ENCODE data around the gene LIPC.

The LIPC gene

DNA sequence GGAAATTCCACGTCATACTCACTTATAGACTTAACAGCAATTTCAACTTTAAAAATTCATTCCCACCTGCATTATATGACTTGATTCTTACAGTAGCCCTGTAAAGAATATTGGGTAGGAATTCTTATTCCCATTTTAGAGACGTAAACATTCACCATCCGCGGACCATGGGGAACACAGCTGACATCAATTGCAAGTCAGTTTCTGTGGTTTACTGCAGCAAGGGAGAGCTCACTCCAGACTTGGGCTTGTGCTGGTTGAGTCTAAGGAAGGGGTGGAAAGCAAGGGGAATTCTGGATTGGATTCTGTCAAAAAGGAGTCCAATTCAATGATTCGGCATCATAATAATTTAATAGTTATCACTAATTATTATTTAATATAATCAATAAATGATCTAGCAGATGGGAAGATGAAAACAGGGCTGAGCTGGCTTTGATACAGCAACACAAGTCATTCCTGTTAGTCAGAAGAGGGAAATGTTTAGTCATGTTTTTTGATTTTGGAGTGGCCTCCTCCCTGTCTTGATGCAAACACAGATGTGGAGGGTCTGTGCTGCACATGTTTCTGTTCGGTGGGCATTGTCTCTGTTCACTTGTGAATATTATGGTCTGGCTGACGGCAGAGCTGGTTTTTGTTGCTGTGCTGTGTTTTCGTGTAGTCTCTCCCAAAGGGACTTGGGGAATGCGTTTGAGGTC, 9.7 kb downstream of the LIPC start:
- Histone ChIP-seq H2BK120ac (ENCODE audit: low read depth, low read length) (no peak overlapping the region), H3K18ac (ENCODE audit: low read length) (no peak overlapping the region), H3K4me3 (ENCODE audit: low read length) (no peak overlapping the region), H2AK5ac (ENCODE audit: low read length) (peak overlapping the region; percentile 49), H3K79me1 (ENCODE audit: low read length) (no peaks in the 10 kb centered on the region), H3K79me2 (ENCODE audit: control insufficient read depth, insufficient read depth, low read length) (no peaks in the 10 kb centered on the region), H3K27me3 (ENCODE audit: insufficient read depth, low read length, poor library complexity) (no peaks in the 10 kb centered on the region), H3K23ac (ENCODE audit: low read length) (no peak overlapping the region), H4K8ac (ENCODE audit: low read depth, low read length) (no peak overlapping the region), H3K56ac (ENCODE audit: low read length) (no peak overlapping the region), H2BK15ac (replicated peaks; ENCODE audit: low read depth) (no peak overlapping the region), H3K4me2 (ENCODE audit: low read length) (no peak overlapping the region), H3K9ac (ENCODE audit: low read length) (no peak overlapping the region), H3K4ac (ENCODE audit: low read depth, low read length) (no peak overlapping the region), H4K5ac (ENCODE audit: low read length) (no peak overlapping the region), H3K36me3 (ENCODE audit: control insufficient read depth, insufficient read depth, low read length) (no peaks in the 10 kb centered on the region), H3K4me1 (ENCODE audit: control insufficient read depth, low read depth, low read length) (peaks cover 22% of the 10 kb centered on the region), H3K27ac (ENCODE audit: low read depth, low read length) (no peak overlapping the region), H2BK5ac (ENCODE audit: low read length) (no peak overlapping the region)
- no peak for DNase-seq
- 100% methylated on average over 1 of the region's 9 CpGs for WGBS (ENCODE audit: extremely low coverage, insufficient coverage, low lambda C conversion rate)

DNA sequence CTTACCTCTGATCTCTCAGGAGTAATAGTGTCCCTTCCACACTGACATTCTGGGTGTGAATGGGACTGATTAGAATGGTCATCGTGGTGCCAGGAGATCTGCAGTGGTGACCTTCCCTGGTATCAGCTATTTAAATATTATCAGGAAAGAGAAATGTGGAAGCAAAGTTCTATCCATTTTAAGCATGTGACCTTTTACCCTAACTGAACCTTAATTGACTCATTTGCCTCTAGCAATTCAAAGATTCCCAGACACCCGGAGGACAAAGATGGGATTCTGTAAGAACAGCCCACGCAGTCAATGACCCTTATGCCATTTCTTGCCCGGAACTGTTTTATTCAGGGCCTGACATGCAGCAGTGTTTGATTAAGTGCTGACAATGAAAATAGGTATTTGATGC, 10.3 kb downstream of the LIPC start:
- Histone ChIP-seq H2BK15ac (replicated peaks; ENCODE audit: low read depth) (no peak overlapping the region), H3K56ac (ENCODE audit: low read length) (no peak overlapping the region), H3K23ac (ENCODE audit: low read length) (no peak overlapping the region), H4K8ac (ENCODE audit: low read depth, low read length) (no peak overlapping the region), H3K18ac (ENCODE audit: low read length) (no peak overlapping the region), H4K5ac (ENCODE audit: low read length) (no peak overlapping the region), H3K9ac (ENCODE audit: low read length) (peak overlapping the region; percentile 5), H3K4me1 (ENCODE audit: control insufficient read depth, low read depth, low read length) (peaks cover 22% of the 10 kb centered on the region), H3K4ac (ENCODE audit: low read depth, low read length) (no peak overlapping the region), H3K27ac (ENCODE audit: low read depth, low read length) (no peak overlapping the region), H2BK120ac (ENCODE audit: low read depth, low read length) (no peak overlapping the region), H3K79me2 (ENCODE audit: control insufficient read depth, insufficient read depth, low read length) (no peaks in the 10 kb centered on the region), H3K27me3 (ENCODE audit: insufficient read depth, low read length, poor library complexity) (no peaks in the 10 kb centered on the region), H2AK5ac (ENCODE audit: low read length) (peak overlapping the region; percentile 49), H3K4me2 (ENCODE audit: low read length) (no peak overlapping the region), H3K4me3 (ENCODE audit: low read length) (no peak overlapping the region), H3K79me1 (ENCODE audit: low read length) (no peaks in the 10 kb centered on the region), H2BK5ac (ENCODE audit: low read length) (no peak overlapping the region), H3K36me3 (ENCODE audit: control insufficient read depth, insufficient read depth, low read length) (no peaks in the 10 kb centered on the region)
- DNase-seq: no peak
- WGBS (ENCODE audit: extremely low coverage, insufficient coverage, low lambda C conversion rate): no CpG with 5 or more reads among the region's 4 CpGs

DNA sequence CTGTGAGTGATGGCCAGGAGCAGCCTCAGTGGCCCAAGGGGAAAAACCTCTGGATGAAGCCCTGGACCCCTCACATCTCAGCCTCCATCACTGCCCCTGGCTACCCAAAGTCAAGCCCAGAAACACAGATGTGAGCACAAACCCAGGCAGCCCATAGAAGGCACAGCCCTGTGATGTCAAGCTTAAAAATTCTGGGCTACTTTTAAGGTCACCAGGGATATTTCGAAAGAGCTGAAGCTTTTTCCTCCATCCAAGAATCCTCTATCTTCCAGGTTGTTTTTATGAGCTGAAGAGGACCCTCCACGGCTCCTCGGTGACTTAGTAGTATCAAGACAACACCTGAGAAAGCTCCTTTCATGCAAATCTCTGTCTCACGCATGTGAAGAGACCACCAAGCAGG, 11.5 kb downstream of the LIPC start:
- H4K5ac ChIP-seq (ENCODE audit: low read length): no peak overlapping the region
- H3K4ac ChIP-seq (ENCODE audit: low read depth, low read length): no peak overlapping the region
- no peak overlapping the region for H3K9ac ChIP-seq (ENCODE audit: low read length)
- H2BK5ac ChIP-seq (ENCODE audit: low read length): no peak overlapping the region
- no peak overlapping the region for H3K23ac ChIP-seq (ENCODE audit: low read length)
- no peak overlapping the region for H3K4me3 ChIP-seq (ENCODE audit: low read length)
- H3K4me1 ChIP-seq (ENCODE audit: control insufficient read depth, low read depth, low read length): peaks cover 22% of the 10 kb centered on the region
- H3K56ac ChIP-seq (ENCODE audit: low read length): peak overlapping the region; percentile 46
- no peak overlapping the region for H3K4me2 ChIP-seq (ENCODE audit: low read length)
- H3K79me1 ChIP-seq (ENCODE audit: low read length): no peaks in the 10 kb centered on the region
- peak overlapping the region; percentile 8 for H3K18ac ChIP-seq (ENCODE audit: low read length)
- no peaks in the 10 kb centered on the region for H3K27me3 ChIP-seq (ENCODE audit: insufficient read depth, low read length, poor library complexity)
- no peak overlapping the region for H2AK5ac ChIP-seq (ENCODE audit: low read length)
- H2BK15ac ChIP-seq (replicated peaks; ENCODE audit: low read depth): no peak overlapping the region
- WGBS (ENCODE audit: extremely low coverage, insufficient coverage, low lambda C conversion rate): no CpG with 5 or more reads among the region's 4 CpGs
- DNase-seq: no peak
- H3K79me2 ChIP-seq (ENCODE audit: control insufficient read depth, insufficient read depth, low read length): no peaks in the 10 kb centered on the region
- no peaks in the 10 kb centered on the region for H3K36me3 ChIP-seq (ENCODE audit: control insufficient read depth, insufficient read depth, low read length)
- H4K8ac ChIP-seq (ENCODE audit: low read depth, low read length): no peak overlapping the region
- no peak overlapping the region for H2BK120ac ChIP-seq (ENCODE audit: low read depth, low read length)
- H3K27ac ChIP-seq (ENCODE audit: low read depth, low read length): no peak overlapping the region

DNA sequence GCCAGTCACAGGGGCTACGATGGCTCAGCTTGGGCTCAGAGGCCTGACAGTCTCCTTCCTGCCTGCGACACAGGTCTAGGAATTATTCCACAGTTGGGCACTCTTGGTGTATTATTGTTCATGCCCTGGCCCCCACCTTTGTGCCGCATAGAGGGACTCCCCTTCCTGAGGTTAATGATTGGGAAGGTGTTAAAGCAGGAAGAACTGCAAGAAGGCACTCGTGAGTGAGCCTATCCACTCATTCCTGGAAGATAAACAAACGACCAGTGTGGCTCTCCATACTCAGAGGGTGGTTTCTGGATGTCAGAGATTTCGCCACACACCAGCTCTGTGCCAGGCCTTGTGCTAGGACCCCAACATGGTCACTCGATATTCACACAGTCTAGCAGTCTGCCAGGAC, 12.3 kb downstream of the LIPC start:
- Histone ChIP-seq H2BK5ac (ENCODE audit: low read length) (peak overlapping the region; percentile 61), H2AK5ac (ENCODE audit: low read length) (no peak overlapping the region), H4K5ac (ENCODE audit: low read length) (no peak overlapping the region), H3K18ac (ENCODE audit: low read length) (peak overlapping the region; percentile 78), H3K27me3 (ENCODE audit: insufficient read depth, low read length, poor library complexity) (no peaks in the 10 kb centered on the region), H3K79me1 (ENCODE audit: low read length) (no peaks in the 10 kb centered on the region), H4K8ac (ENCODE audit: low read depth, low read length) (no peak overlapping the region), H2BK120ac (ENCODE audit: low read depth, low read length) (no peak overlapping the region), H3K56ac (ENCODE audit: low read length) (peak overlapping the region; percentile 30), H3K79me2 (ENCODE audit: control insufficient read depth, insufficient read depth, low read length) (no peaks in the 10 kb centered on the region), H2BK15ac (replicated peaks; ENCODE audit: low read depth) (no peak overlapping the region), H3K4me1 (ENCODE audit: control insufficient read depth, low read depth, low read length) (peaks cover 22% of the 10 kb centered on the region), H3K27ac (ENCODE audit: low read depth, low read length) (no peak overlapping the region), H3K4me3 (ENCODE audit: low read length) (no peak overlapping the region), H3K4me2 (ENCODE audit: low read length) (no peak overlapping the region), H3K4ac (ENCODE audit: low read depth, low read length) (peak overlapping the region; percentile 64), H3K9ac (ENCODE audit: low read length) (no peak overlapping the region), H3K23ac (ENCODE audit: low read length) (no peak overlapping the region), H3K36me3 (ENCODE audit: control insufficient read depth, insufficient read depth, low read length) (no peaks in the 10 kb centered on the region)
- DNase-seq: no peak
- no CpG with 5 or more reads among the region's 7 CpGs for WGBS (ENCODE audit: extremely low coverage, insufficient coverage, low lambda C conversion rate)

DNA sequence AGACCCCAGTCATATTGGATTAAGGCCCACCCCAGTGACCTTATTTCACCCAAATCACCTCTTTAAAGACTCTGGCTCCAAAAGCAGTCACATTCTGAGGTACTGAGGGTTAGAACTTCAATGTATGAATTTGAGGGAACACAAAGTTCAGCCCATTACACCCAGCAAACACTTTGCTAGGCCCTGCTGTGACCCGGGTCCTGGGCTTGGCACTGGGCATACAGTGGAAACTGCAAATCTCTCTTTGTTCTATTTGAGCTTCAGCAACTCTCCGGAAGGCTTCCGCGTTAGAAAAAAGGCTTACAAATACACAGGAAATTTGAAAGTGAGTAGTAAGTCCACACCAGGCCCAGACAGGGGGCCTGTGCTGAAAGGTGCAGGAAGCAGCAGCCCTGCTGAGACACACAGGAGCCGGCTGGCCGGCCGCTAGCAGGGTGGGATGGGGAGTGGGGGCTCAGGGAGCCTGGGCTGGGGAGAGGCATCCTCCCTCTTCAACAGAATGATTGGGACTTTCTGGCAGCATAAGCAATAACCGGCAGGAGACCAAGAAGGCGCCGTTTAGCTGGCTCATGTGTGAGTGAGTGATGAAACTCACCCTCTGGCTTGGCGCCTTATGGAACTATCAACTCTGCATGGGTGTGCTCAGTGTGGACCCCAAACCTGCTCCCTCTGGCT, 13.0 kb downstream of the LIPC start:
- Histone ChIP-seq H2AK5ac (ENCODE audit: low read length) (no peak overlapping the region), H3K36me3 (ENCODE audit: control insufficient read depth, insufficient read depth, low read length) (no peaks in the 10 kb centered on the region), H3K79me1 (ENCODE audit: low read length) (no peaks in the 10 kb centered on the region), H3K27ac (ENCODE audit: low read depth, low read length) (no peak overlapping the region), H4K5ac (ENCODE audit: low read length) (no peak overlapping the region), H3K4ac (ENCODE audit: low read depth, low read length) (peak overlapping the region; percentile 64), H3K4me3 (ENCODE audit: low read length) (no peak overlapping the region), H2BK15ac (replicated peaks; ENCODE audit: low read depth) (no peak overlapping the region), H3K23ac (ENCODE audit: low read length) (no peak overlapping the region), H3K4me2 (ENCODE audit: low read length) (no peak overlapping the region), H3K18ac (ENCODE audit: low read length) (peak overlapping the region; percentile 78), H2BK120ac (ENCODE audit: low read depth, low read length) (no peak overlapping the region), H3K9ac (ENCODE audit: low read length) (no peak overlapping the region), H2BK5ac (ENCODE audit: low read length) (no peak overlapping the region), H4K8ac (ENCODE audit: low read depth, low read length) (no peak overlapping the region), H3K27me3 (ENCODE audit: insufficient read depth, low read length, poor library complexity) (no peaks in the 10 kb centered on the region), H3K4me1 (ENCODE audit: control insufficient read depth, low read depth, low read length) (peaks cover 22% of the 10 kb centered on the region), H3K79me2 (ENCODE audit: control insufficient read depth, insufficient read depth, low read length) (no peaks in the 10 kb centered on the region), H3K56ac (ENCODE audit: low read length) (peak overlapping the region; percentile 59)
- WGBS (ENCODE audit: extremely low coverage, insufficient coverage, low lambda C conversion rate): no CpG with 5 or more reads among the region's 11 CpGs
- no peak for DNase-seq
